HG03460 (cell line): ENCODE data around the gene STXBP6.
A peak's percentile ranks its signal among the peaks of the same experiment; 100 is the strongest.
"Not testable (repeated sequence)": the region's sequence is repeated elsewhere in the genome, so short reads cannot be mapped to it uniquely, and the experiment has no call there.

Experiments used
- ATAC-seq: cut with Tn5 transposase; IDR thresholded peaks from one replicate; pipeline ENCODE4 v1.9.1; 2021; ENCODE audit not compliant: unreplicated experiment

The STXBP6 gene

DNA sequence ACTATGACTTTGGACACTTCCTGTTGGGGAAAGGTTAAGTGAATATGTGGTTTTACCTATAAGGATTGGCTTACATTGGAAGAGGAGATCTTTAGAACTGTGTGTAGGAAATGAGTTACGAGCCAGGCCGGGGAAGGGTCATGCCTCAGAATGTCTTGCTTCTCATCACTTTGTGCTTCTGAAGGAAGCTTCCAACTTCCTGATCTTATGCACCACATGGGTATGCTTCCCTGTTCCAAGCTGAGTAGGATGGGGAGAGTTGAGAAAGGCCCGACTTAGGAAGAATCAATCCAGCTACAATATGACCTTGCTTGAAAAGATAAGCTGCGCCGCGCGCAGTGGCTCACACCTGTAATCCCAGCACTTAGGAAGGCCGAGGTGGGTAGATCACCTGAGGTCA, 59.9 kb downstream of the STXBP6 start:
- no peak for ATAC-seq

DNA sequence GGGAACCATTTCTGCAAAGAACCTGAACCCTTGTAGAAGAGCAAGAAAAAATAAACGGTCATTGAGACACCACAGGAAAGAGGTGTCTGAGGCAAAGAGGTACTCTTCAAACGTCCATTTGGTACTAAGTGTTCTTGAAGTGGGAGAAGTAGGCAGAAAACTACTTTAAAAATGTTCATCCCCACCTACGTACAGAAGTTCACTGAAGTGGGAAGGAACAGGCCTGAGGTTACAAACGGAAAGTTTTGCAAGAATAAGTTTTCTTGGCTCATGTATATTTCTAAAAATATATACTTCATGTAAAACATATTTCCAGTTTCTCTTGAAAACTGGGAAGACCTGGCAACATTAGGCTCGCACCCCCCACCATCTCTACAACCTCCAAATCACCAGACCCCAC, 61.2 kb downstream of the STXBP6 start:
- no peak for ATAC-seq

DNA sequence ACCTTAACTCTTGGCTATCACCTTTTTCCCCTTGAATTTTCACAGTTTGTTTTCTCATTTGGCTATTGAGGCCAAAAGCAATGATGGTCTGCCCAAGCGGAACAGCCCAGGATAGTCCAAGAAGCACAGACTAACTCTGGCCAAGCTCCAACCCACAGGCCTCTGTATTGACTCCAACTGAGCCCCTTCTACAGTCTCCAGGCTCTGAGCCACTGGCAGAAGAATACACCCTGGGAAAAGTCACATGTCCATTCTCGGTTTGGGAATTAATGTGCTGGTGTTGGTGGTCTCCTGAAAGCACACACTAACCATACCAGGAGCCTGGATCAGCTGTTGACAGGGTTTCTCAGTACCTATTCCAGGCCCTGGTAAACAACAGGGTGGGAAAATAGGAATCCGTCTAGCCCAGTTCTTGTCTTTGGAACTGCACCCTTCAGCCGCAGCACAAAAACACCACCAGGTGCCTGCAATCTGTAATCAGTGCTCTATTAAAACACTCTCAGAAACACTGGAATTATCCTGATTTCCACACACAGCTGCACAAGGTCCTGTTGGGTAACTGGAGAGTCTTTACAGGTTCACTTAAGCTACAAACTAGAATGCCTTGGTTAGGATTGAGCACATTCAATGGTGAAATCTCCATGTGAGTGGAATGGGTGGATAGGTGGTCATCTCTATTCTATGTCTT, 63.6 kb downstream of the STXBP6 start:
- ATAC-seq: no peak

DNA sequence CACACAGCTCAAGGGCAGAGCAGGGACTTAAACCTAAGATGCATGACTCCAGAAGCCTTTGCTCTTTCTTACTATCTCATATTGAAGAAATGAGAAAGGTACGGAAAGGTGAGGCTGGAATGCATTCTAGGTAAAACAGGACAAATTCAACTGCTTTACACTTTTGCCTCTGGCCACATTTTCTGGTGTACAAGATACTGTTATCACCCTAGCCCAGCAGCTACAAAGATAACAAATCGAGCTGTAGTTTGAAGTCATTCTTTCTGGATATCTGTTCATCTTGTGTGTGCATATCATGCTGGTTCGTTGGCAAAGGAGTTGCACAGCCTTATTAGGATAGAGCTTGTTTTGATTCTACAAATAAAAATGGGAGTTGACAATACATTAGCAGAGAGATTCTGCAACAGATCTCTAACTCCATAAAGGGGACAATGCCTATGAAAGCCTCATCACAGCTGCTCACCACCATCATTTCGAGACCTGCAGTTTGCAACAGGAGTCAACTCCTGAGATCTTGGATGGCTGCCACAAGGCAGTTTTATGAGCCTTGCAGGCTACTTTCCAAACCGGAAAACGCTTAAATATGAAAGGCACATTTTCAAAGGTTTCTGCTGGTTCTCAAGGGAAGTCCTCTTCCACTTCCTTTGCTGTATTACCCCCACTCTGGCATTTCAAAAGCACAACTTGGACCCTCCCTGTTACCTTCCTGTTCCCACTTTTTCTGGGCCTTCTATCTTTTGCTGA, 64.9 kb downstream of the STXBP6 start:
- no peak for ATAC-seq

DNA sequence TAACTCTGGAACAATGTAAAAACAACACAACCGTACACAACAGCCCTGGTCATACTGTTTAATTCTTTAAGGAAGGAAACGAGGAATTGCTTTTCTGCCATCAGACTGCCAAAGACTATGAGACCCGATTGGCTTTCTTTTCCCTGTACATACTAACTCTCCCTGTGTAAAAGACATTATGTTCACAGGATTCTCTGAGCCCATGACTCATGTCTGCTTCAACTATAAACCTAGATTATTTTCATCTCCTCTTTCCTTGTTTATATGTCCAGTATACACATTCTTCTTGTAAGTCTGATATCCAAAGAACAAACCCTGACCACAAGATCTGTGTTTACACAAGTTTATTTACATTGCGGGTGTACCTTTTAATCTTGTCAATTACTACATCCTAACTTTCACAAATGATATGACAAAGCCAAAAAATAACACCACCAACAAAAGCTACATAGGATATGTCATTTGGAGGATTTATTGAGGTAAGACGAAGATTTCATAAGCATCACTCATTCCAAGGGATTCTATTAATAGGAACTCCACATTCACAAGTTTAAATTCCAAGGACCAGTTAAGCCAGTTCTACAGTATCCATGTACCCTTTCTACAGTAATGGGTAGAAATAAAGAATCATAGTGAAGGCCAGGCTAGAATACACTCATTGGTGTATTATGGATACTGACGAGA, 67.3 kb downstream of the STXBP6 start:
- no peak for ATAC-seq

DNA sequence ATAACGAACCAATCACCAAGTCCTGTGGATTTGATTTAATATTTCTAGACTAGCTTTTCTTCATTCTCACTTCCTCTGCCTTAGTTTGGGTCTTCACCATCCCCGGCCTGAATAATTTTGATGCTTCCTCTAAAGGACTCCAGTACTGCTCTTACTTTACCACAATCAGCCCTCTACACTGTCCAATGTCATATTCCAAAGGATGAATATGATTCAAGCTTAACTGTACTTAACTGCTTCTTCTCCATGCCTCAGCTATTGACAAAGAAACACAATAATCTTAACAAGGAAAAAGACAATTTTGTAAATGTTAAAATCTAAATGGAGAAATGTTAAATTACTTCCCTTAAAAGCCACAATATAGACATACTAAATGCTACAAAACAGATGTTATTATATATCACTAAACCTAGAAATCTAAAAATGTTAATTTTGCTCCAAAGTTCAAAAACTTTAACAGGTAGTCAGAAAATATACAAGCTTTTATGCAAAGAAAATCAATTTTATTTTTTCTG, 70.2 kb downstream of the STXBP6 start:
- ATAC-seq: no peak

DNA sequence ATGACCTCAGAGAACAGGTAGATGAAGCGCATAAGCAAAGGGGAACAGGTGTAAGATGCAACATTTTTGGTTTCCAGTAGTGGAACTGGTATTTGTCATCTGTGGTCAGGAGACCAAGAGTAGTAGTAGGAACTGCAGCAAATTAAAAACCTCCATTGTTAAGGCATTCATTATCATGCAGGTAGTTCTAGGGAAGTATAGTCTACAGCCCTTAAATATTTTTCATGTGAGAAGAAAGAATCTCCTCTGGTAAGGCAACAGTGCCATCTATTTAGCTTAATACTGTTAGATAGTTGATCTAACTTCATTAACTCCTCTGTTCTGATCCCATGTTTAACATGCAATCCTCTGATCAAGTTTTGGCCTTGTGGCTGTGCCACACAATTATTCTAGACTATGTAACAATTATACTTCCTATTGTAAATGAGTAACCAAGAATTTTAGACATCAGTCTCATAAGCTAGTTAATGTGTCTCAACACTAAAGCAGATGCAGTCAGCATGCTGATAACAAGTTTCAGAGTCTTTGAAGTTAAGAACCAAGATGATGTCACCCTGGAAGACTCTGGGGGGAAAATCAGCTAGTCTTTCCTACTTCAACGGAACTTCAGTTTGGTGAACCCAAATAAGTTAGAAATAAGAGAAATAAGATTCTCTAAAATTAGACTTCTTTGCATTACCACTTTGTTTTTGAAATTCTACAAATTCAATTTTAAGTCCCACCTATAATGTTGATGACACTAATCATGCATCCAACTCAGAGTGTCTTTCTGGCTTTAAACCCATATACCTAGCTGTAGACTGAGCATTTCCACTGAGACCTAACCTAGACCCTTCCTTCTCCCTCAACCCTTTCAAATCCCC, 70.9 kb downstream of the STXBP6 start:
- ATAC-seq: peak; percentile 85

DNA sequence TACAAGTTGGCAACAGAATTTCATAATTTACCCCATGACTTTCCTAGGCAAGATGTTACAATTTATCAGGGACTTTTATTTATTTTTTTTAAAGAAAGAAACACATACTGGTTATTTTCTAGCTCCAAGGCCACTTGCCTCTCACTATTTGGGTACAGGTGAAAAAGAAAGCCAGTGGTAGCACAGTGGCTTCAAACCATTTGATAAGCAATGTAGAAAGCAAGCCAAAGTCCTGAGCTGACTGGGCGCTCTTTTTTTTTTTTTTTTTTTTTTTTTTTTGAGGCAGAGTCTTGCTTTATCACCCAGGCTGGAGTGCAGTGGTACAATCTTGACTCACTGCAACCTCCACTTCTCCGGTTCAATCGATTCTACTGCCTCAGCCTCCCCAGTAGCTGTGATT, 73.3 kb downstream of the STXBP6 start:
- no peak for ATAC-seq

DNA sequence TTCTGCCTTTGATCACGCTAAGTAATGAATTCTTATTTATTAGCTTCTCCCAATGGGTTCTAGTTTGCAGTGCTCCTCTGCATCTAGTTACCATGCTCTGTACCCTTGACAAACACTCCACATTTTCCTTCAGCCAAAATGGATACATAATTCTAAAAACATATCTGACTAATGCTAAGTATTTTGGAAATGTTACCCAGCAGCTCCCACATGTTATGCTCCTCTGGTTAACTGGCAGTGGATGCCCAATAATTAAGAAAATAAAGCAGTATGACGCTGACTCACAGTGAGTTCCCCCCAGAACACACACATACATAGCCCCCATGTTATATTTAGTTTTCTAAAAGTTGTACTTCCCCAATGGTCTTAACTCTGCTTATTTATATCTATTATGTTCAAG, 74.6 kb downstream of the STXBP6 start:
- no peak for ATAC-seq

DNA sequence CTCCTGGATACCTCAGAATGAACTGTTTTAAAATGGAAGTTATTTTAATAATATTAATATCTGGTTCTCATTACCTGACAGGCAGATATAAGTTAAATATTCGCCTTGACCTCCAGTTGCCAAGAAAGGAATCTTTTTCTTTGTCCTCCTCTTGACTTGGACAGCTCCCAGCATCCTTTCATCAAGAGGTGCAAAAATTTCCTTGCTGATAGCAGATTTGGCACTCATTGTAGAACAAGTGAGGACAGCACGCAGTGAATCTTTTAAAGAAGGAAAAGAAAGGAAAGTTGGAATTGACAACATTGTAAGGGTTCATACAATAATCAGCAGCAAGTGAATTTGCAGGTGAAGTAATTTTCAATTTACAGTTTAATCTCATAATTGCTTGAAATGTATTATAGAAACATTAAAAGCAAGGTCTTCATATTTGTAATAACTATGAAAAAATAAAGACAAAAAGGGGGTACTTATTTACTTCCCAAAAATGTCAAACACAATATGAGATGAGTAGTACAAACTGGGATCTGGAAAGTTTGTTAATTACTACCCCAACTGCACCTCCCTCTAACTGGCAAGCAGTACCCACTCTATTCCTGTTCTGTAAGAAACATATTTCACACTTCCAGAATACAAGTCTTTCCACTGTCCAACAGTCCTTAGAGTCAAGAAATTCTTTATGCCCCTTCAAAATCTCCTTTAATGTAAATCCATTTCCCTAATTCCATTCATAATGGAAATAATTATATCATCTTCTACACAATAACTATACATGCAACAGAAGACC, 75.2 kb downstream of the STXBP6 start:
- ATAC-seq: no peak

DNA sequence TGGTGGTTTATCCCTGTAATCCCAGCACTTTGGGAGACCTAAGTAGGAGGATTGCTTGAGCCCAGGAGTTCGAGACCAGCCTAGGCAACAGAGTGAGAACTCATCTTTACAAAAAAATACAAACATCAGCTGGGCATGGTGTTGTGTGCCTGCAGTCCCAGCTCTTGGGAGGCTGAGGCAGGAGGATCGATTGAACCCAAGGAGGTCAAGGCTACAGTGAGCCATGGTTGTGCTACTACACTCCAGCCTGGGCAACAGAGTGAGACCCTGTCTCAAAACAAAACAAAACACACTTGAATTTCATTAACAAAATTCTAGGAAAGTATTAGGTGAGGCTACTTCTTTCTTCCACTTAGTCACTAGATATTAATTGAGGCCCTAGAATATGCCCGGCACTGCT, 77.1 kb downstream of the STXBP6 start:
- no peak for ATAC-seq

DNA sequence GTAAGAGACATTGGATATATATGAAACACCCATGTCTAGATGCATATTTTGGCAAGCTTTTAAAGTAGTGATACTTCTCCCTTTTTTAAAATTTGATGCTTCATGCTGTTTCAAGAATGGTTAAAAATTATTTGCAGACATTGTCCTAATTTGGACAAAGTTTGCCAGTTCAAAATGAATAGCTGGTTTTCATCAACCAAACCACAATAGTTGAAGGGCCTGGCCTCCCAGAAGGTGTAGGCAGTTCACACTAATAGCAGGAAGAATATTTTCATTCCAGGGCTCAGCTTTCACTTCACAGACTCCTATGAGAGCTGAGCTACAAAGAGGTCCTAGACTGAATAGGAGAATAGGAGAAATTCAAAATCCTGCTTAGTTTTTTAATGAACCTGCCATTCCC, 78.7 kb downstream of the STXBP6 start:
- ATAC-seq: no peak

DNA sequence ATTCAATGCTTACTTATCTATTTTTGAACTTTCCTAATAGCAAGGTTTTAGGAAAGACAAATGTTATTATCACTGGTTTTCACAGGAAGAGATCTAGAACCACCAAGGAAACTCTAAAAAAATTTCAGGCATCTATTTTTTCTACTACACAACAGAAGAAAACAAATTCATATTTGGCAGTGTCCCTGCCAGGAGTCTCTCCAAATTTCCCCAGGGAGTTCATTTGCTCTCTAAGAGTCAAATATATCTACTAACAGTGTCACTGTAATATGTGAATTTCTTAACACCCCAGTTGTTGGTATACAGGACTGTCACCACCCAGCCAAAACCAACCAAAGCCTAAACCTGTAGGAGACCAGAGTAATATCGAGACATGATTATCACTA, 83.4 kb downstream of the STXBP6 start:
- ATAC-seq: no peak

DNA sequence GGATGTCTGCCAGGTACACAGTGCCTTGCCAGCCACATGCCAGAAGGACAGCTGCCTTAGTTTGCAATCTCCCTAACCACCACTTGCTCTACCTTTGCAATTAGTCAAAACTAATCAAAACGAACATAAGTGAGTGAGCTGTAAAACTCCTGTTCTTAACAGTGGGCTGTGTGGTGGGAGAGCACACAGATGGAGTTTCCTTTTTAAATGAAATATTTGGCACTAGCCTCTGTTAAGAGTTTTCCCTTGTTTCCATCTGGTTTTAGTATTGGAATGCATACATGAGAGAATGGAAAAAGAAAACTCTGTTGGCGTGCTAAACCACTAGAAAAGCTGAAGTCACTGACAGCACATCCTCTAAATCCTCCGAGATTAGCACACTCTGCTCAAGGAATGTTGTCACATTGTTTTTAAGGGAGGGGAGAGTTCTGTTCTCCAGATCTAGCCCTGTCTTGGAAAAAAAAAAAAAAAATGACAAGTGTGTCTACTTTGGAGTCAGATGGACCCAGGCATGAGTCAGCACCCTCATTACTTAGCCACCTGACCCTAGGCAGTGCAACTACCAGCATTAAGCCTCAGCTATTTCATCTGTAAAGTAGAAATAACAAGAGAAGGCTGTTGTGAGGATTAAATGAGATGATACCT, 83.9 kb downstream of the STXBP6 start:
- no peak for ATAC-seq

DNA sequence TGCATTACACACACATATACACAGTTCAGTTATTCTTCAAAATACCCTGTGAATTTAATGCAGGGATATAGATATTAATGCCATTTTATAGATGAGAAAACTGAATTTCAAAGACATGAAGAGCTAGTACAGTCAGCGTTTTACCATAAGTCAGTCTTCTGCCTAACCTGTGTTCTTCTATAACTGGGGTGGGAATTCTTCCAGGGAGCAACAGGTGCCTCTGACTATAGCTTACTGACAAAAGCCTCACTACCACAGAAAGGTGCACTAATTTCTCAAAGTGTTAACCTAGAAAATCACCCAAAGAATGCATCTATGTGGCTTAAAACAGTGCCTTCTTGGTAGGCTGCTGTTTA, 84.4 kb downstream of the STXBP6 start:
- ATAC-seq: no peak

DNA sequence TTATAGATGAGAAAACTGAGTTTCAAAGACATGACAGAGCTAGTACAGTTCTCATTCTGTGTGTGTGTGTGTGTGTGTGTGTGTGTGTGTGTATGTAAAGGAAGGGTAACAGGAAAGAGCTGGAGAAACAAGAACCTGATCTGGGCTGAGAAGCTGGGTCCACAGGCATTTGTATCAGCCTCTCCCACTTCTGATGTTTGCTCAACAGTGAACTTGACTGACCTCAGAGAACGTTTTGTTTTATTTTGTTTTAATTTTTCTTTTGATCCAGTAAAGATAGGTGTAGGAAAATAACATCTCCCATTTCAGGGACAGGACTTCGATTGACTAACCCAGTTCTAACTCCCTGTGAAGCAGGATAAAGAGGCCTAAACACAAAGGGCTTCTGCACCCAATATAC, 85.4 kb downstream of the STXBP6 start:
- ATAC-seq: no peak

DNA sequence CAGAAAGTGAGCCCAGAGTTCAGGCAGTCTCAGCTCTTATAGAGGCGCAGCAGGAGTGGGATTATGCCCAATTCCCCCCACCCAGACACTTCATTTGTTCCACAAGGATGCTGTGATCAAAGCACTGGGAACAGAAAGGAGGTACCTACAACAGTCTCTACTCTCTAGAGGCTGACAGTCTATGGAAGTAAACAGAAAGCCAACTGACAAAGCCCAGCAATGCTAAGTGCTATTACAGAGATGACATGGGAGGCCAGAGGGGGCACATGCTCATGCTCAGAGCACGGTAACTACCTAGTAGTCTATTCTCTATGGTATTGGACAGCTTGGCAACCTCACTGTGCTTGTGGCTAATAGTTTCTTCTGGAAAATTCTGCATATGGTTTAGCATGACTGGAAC, 85.9 kb downstream of the STXBP6 start:
- ATAC-seq: no peak

DNA sequence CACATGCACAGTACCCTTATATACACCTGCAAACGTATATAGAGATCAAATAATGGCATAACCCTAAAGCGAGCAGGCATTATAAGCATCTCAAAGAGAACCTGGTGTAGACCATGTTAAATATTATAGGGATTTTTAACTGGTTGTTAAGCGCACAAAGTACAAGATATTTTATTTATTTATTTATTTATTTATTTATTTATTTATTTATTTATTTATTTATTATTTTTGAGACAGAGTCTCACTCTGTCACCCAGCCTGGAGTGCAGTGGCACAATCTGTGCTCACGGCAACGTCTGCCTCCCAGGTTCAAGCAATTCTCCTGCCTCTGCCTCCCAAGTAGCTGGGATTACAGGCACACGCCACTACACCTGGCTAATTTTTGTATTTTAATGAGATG, 87.8 kb downstream of the STXBP6 start:
- not testable (repeated sequence) for ATAC-seq

DNA sequence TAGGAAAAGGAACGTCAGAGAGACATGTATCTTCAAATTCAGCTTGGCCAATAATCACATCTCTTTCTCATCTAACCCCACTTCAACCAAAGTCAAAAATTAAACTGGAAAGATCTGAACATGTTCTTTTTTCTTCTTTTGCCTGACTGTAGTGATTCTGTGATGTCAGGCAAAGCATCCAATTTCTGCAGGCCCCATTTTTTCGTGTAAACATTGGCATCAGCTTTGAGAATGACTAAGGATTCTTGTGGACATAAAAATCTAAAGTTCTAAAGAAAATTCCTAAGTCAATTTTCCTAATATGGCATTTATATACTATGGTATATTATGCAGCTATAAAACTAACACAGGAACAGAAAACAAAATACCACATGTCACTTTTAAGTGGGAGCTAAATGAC, 89.1 kb downstream of the STXBP6 start:
- ATAC-seq: no peak

DNA sequence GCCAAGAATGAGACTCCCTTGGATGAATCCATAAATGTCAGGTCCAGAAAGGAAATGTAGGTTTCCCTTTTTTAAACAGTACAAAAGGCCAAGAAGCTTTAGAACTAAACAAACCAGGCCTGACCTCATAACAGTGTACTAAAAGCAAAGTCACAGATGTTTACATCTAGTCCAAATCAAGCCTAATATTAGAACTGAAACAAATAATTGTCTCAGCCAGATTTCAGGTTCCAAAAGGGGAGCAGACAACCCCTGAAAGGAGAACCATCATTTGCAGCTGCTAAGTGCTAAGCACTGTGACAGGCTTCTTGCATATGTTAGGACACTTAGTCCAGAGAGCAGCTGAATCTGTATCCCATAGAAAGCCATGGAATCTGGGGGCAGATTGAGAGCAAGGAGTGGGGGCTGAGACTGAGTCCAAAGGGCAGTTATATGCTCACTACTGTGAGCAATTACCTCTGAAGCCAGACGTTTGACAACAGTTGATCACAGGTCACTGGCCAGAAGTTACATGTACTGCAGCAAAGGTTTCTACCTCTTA, 90.1 kb downstream of the STXBP6 start:
- ATAC-seq: no peak
